Measurements from ENCODE around the gene SHISAL1. TPM values are rescaled to one million over a fixed set of nuclear protein-coding genes. Genes with fewer than 3 reads are reported as not detected.

SHISAL1 gene
- total RNA-seq, 1 experiment from 2014 or later, result 1.6 TPM

GRCh38 chr22:44301039-44301438 lies 11.7 kb downstream of the SHISAL1 start:
- intact Hi-C loops (cut with micrococcal nuclease), result no loop called here
- Mint-ChIP-seq H3K27me3 (ENCODE audit: insufficient read depth, unreplicated experiment) (peaks cover 27% of the 10 kb centered on the region), H3K9me3 (ENCODE audit: unreplicated experiment) (no peaks in the 10 kb centered on the region), H3K36me3 (ENCODE audit: insufficient read depth, unreplicated experiment) (no peaks in the 10 kb centered on the region), H3K27ac (ENCODE audit: low read depth, unreplicated experiment) (no peak overlapping the region), H3K4me3 (ENCODE audit: unreplicated experiment) (no peak overlapping the region), H3K4me1 (ENCODE audit: insufficient read depth, unreplicated experiment) (no peaks in the 10 kb centered on the region)
- ChIA-PET POLR2A (no interaction called here), CTCF (no interaction called here)
- TF ChIP-seq, protein P1, sequence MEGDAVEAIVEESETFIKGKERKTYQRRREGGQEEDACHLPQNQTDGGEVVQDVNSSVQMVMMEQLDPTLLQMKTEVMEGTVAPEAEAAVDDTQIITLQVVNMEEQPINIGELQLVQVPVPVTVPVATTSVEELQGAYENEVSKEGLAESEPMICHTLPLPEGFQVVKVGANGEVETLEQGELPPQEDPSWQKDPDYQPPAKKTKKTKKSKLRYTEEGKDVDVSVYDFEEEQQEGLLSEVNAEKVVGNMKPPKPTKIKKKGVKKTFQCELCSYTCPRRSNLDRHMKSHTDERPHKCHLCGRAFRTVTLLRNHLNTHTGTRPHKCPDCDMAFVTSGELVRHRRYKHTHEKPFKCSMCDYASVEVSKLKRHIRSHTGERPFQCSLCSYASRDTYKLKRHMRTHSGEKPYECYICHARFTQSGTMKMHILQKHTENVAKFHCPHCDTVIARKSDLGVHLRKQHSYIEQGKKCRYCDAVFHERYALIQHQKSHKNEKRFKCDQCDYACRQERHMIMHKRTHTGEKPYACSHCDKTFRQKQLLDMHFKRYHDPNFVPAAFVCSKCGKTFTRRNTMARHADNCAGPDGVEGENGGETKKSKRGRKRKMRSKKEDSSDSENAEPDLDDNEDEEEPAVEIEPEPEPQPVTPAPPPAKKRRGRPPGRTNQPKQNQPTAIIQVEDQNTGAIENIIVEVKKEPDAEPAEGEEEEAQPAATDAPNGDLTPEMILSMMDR (IDR thresholded peaks at IDR 0.05; ENCODE audit: unreplicated experiment), result no peak
- DNase-seq (ENCODE audit: unreplicated experiment), result no peak
- BruUV-seq (replicated peaks), result no TSS peak

DNA sequence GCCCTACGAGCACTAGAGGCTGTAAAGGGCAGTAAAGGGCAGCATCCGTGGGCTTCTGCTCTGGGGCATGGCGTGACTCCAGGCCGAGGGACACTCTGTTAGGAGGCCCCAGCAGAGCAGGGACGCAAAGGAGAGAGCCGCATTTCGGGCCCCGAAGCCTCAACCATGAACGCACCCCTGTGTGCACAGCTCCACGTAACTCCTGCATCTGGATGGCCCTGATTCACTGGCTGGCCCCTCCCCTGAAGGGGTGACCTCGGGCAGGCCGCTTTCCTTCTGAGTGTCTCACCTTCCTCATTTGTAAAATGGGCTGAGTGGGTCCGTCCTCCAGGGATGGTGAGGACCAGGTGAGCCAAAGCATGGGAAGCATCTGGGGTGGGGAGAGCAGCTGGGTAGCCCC lies 13.6 kb downstream of the SHISAL1 start:
- H3K9me3 Mint-ChIP-seq (ENCODE audit: unreplicated experiment), result peaks cover 11% of the 10 kb centered on the region
- no peaks in the 10 kb centered on the region for H3K4me1 Mint-ChIP-seq (ENCODE audit: insufficient read depth, unreplicated experiment)
- ChIA-PET POLR2A (no interaction called here), CTCF (no interaction called here)
- BruUV-seq (replicated peaks), result no TSS peak
- H3K4me3 Mint-ChIP-seq (ENCODE audit: unreplicated experiment), result no peak overlapping the region
- TF ChIP-seq, protein P1 (IDR thresholded peaks at IDR 0.05; ENCODE audit: unreplicated experiment), result no peak
- peaks cover 27% of the 10 kb centered on the region for H3K27me3 Mint-ChIP-seq (ENCODE audit: insufficient read depth, unreplicated experiment)
- intact Hi-C loops (cut with micrococcal nuclease), result no loop called here
- H3K27ac Mint-ChIP-seq (ENCODE audit: low read depth, unreplicated experiment), result no peak overlapping the region
- no peaks in the 10 kb centered on the region for H3K36me3 Mint-ChIP-seq (ENCODE audit: insufficient read depth, unreplicated experiment)
- DNase-seq (ENCODE audit: unreplicated experiment), result no peak

DNA sequence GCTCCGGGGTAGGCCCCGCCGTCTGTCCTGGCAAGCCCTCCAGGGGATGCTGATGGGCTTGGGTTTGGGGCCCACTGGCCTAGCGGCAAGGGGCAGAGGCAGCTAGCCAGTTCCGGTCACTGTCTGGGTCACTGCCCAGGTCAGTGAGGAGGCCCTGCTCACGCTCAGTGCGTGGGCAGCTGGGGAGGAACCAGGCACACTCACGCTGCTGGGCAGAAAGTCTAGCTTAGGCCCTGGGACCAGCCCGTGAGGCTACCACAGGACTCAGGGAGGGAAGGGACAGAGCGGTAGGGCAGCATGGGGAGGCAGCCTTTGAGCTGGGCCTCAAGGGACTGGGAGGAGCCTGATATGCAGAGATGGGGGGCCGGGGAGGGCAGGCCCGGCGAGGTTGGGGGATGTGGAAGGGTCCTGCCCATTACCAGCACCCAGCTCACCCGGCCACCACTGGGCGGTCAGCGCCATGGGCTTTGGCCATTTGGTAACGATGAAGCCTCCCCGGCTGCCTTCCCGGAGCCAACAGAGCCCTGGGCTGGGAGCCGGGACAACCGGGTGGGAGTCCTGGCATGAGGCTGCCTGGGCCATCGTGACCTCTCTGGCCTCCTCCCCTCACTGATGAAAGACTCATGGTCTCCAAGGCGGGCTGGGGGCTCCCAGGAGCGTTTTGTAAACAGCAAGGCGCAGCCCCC lies 14.2 kb downstream of the SHISAL1 start:
- Mint-ChIP-seq H3K9me3 (ENCODE audit: unreplicated experiment) (peaks cover 15% of the 10 kb centered on the region), H3K36me3 (ENCODE audit: insufficient read depth, unreplicated experiment) (no peaks in the 10 kb centered on the region), H3K27me3 (ENCODE audit: insufficient read depth, unreplicated experiment) (peaks cover 27% of the 10 kb centered on the region), H3K27ac (ENCODE audit: low read depth, unreplicated experiment) (no peak overlapping the region), H3K4me1 (ENCODE audit: insufficient read depth, unreplicated experiment) (no peaks in the 10 kb centered on the region), H3K4me3 (ENCODE audit: unreplicated experiment) (no peak overlapping the region)
- no TSS peak for BruUV-seq (replicated peaks)
- TF ChIP-seq, protein P1 (IDR thresholded peaks at IDR 0.05; ENCODE audit: unreplicated experiment), result no peak
- DNase-seq (ENCODE audit: unreplicated experiment), result no peak
- intact Hi-C loops (cut with micrococcal nuclease), result no loop called here
- ChIA-PET CTCF (no interaction called here), POLR2A (no interaction called here)

DNA sequence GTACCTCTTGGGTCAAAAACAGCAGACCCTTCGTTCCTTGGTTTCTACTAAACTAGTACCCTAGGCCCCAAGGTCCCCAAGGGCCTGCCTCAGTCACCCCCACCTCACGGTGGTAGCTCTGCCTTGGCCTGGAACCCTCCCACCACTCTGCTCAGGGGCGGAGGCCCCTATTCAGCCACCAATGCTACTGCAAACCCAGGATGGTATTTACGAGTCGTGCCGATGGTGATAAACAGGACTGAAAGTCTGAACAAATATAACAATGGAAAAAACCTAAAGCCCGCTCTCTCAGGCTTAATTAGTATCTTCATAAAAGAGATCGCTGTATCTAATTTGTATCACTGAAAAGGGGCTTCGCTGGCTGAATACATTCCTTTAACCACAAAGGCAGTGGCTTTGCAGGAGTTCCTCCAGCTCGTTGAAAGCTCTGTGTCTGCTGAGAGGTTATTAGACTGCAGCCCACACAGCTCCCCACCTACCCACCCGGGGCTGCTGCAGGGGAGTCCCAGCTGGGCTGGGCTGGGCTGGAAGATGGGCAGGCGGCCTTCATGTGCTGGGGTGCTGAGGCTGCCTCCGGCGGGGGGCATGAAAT lies 15.2 kb downstream of the SHISAL1 start:
- Mint-ChIP-seq H3K9me3 (ENCODE audit: unreplicated experiment) (peaks cover 15% of the 10 kb centered on the region), H3K27me3 (ENCODE audit: insufficient read depth, unreplicated experiment) (peaks cover 27% of the 10 kb centered on the region), H3K27ac (ENCODE audit: low read depth, unreplicated experiment) (no peak overlapping the region), H3K4me1 (ENCODE audit: insufficient read depth, unreplicated experiment) (no peaks in the 10 kb centered on the region), H3K4me3 (ENCODE audit: unreplicated experiment) (no peak overlapping the region), H3K36me3 (ENCODE audit: insufficient read depth, unreplicated experiment) (no peaks in the 10 kb centered on the region)
- ChIA-PET CTCF (interaction anchor here (0.6 kb wide), 1 partner anchor 387 kb away, joined by 3 read pairs; no protein-coding TSS in a partner anchor), POLR2A (no interaction called here)
- DNase-seq (ENCODE audit: unreplicated experiment), result no peak
- BruUV-seq (replicated peaks), result no TSS peak
- TF ChIP-seq, protein P1 (IDR thresholded peaks at IDR 0.05; ENCODE audit: unreplicated experiment), result no peak
- intact Hi-C loops (cut with micrococcal nuclease), result no loop called here
